Epithelial cell of esophagus (primary cell): ENCODE data around the gene SCGB1A1.

ENCODE experiments used
- DNase-seq: peaks from one replicate; pipeline ENCODE4 v3.0.0; 2010; ENCODE audit warnings: low read depth
- H3K4me3 ChIP-seq: 2 replicates; pipeline ENCODE4 v1.5.1; 2011; ENCODE audit warnings: mild to moderate bottlenecking, low read length, control low read depth
- TF ChIP-seq, protein P1 (sequence below): IDR thresholded peaks from 2 replicates; pipeline ENCODE4 v1.5.1; 2011; ENCODE audit warnings: low read depth, mild to moderate bottlenecking, low read length, control low read depth, inconsistent platforms; ENCODE audit not compliant: insufficient read depth; ENCODE audit errors: missing control alignments

Gene SCGB1A1

DNA sequence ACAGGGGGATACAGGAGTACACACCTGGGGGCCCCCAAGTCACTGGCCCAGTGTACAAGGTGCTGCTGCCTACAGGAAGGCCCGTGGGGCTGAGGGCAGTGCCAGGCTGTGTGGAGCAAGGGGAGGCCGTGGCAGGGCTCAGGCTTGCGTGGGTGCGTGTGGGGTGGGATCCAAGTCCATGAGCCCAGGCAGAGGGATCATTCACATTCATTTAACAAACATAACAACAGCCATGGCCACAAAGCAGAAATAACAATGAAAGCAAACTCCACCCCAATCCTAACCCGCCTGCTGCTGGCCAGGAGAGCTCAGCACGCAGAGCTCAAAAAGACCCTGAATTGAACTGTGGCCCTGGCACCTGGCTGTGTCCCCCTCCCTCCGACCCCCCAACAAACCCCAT, 17.0 kb upstream of the SCGB1A1 start:
- TF ChIP-seq, protein P1, sequence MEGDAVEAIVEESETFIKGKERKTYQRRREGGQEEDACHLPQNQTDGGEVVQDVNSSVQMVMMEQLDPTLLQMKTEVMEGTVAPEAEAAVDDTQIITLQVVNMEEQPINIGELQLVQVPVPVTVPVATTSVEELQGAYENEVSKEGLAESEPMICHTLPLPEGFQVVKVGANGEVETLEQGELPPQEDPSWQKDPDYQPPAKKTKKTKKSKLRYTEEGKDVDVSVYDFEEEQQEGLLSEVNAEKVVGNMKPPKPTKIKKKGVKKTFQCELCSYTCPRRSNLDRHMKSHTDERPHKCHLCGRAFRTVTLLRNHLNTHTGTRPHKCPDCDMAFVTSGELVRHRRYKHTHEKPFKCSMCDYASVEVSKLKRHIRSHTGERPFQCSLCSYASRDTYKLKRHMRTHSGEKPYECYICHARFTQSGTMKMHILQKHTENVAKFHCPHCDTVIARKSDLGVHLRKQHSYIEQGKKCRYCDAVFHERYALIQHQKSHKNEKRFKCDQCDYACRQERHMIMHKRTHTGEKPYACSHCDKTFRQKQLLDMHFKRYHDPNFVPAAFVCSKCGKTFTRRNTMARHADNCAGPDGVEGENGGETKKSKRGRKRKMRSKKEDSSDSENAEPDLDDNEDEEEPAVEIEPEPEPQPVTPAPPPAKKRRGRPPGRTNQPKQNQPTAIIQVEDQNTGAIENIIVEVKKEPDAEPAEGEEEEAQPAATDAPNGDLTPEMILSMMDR: no peak
- DNase-seq: no peak
- no peak overlapping the region for H3K4me3 ChIP-seq

DNA sequence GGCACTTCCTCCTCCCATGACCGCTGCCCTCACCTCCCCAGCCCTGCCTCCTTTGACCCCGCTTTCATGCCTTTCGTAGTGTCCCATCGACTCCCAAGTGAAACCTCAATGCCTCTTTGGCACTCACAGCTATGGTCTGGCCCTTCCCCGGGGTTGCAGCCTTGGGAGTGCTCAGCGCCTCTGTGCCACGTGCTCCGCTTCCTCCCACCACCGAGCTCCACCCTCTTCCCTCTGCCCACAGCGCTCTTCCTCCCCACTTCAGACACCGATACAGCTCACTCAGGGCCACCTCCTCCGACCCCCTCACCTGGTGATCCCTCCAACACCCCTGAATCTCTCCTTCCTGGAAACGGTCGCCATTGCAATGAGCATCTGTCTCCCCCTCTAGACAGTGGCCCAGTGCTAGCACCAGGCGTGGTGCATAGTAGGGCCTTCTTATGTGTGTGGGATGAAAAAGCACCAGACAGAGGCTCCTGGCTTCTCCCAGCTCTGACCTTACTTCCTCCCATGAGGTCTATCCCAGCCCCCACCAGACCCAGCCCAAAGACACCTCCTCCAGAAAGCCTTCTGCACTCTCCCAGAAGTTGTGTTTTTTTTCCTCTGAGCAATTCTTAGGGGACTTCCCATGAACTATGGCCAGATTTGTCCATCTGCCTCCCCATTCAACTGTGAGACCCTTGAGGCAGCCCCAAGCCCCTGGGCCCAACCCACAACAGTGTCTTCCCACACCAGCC, 16.4 kb upstream of the SCGB1A1 start:
- H3K4me3 ChIP-seq: no peak overlapping the region
- no peak for DNase-seq
- TF ChIP-seq, protein P1: no peak

DNA sequence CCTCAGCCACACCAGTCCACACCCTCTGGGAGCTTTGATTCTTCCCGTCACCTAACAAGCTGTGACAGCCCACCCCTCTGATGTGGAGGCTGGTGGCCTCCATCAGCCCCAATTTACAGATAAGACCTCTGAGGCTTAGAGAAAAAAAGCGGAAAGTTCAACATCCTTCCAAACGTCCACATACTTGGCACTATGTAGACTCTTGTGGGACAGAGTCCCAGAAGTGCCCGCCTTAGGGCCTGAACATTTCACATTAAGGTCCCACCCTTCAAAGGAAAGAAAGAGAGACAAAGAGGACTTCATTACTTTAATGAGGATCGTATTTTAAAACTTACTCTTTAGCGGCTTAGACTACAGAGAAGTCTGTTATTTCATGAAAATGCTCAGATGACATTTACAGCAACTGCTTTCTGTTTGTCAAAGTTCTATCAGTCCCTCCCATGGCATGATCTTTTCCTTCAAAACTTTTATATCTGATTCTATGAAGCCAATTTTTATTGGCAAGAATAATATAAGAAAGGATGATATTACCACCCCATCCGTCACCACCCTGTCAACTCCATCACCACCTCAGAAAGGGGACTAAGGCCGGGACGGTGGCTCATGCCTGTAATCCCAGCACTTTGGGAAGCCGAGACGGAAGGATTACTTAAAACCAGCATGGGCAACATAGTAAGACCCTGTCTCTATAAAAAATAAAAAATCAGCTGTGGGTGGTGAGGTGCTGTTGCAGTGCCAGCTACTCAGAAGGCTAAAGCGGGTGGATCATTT, 15.7 kb upstream of the SCGB1A1 start:
- no peak for DNase-seq
- TF ChIP-seq, protein P1: no peak
- H3K4me3 ChIP-seq: no peak overlapping the region

DNA sequence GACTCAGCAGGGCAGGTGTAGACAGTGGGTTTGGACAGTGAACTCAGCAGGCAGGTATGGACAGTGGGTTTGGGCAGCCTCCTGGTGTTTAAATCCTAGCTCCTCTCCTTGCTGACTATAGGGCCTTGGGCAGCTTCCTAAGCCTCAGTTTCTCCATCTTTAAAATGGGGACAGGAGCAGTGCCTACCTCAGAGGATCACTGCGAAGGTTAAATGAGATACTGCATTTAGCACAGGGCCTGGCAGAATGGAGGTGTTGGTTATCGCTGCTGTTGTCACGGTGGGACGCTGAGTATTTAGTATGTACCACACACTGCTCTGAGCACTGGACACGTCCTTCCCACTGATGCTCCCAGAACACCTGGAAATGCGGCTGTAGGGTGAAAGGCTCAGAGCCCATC, 14.4 kb upstream of the SCGB1A1 start:
- no peak overlapping the region for H3K4me3 ChIP-seq
- DNase-seq: no peak
- TF ChIP-seq, protein P1: no peak

DNA sequence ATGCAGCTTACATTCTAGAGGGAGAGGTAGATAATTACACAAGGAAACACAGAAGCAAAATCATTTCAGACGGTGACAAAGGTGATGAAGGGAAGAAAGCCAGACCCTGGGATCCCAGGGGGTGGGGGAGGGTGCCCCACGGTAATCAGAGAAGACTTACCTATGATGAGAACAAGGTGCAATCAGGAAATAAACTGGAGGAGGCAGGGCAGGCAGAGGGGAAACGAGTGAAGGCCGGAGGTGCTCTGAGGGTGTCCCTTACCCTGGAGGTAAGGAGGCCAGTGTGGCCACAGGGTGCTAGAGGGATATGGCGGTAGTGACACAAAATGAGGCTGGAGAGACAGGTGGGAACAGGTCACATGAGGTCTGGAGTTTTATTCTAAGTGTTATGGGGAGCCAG, 13.9 kb upstream of the SCGB1A1 start:
- DNase-seq: no peak
- no peak overlapping the region for H3K4me3 ChIP-seq
- TF ChIP-seq, protein P1: no peak

DNA sequence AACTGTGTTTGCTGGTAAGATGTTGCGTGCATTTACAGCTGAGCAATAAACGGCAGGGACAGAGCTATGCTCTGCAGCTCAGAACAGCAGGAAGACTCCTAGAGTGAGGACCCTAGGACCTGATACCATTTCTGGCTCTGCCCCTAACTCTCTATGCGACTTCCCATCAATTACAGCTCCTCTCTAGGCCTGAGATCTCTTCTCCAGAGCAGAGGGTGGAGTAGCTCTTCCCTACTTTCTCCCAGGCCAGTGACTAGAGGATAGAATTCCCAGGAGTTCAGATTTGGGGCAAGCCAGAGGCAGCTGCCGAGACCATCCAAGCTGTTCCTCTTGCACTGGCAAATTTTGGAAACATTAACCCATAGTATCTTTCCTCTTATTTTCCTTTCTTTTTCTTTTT, 12.8 kb upstream of the SCGB1A1 start:
- H3K4me3 ChIP-seq: no peak overlapping the region
- DNase-seq: no peak
- TF ChIP-seq, protein P1: no peak

DNA sequence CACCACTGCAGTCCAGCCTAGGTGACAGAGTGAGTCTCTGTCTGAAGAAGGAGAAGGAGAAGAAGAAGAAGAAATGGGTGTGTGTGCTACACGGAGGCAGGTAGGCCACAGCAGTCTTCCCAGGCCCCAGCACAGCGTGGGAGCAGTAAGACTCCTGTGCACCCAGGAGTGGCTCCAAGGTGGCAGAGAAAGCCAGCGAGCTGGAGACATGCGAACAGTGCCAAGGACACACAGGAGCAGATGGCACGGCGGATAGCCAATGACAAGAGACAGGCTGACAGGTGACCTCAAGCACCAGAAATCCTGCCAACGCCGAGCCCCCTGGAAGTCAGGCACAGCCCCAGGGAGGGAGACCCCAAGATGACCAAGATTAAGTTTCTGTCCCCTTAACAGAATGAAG, 9.0 kb upstream of the SCGB1A1 start:
- TF ChIP-seq, protein P1: no peak
- no peak for DNase-seq
- H3K4me3 ChIP-seq: no peak overlapping the region
